AG04449 (cell line): ENCODE measurements around the gene DYNLT1.

ENCODE experiments used
- CTCF ChIA-PET: fragments of 350-600 bp; formaldehyde crosslinking; extraction: SDS; loops from one replicate; lab custom pipeline; 2021; ENCODE audit warnings: antibody characterized with exemption; lab: Yijun Ruan, JAX
- POLR2A ChIA-PET: fragments of 400-600, 350-600 bp; formaldehyde crosslinking; extraction: SDS; loops from one replicate; lab custom pipeline; 2020; ENCODE audit warnings: antibody characterized with exemption, inconsistent platforms; lab: Yijun Ruan, JAX
- DNase-seq: peaks from one replicate; pipeline ENCODE4 v3.0.0-alpha.2; 2010; ENCODE audit warnings: low read depth, low spot score
- H3K4me3 ChIP-seq: 2 replicates; pipeline ENCODE4 v1.5.1; 2011; ENCODE audit warnings: low read depth, mild to moderate bottlenecking, control low read depth, low read length
- CTCF ChIP-seq: IDR thresholded peaks from one replicate; pipeline ENCODE4 v1.5.1; 2011; ENCODE audit warnings: mild to moderate bottlenecking, moderate library complexity, low read length, control low read depth, inconsistent platforms; ENCODE audit not compliant: insufficient read depth; ENCODE audit errors: missing control alignments

Gene DYNLT1

GRCh38 chr6:158646023-158646910 lies 1.7 kb upstream of the DYNLT1 start:
- no peak for TF ChIP-seq CTCF
- H3K4me3 ChIP-seq, result no peak overlapping the region
- CTCF ChIA-PET, result interaction anchor here (1.2 to 4.8 kb wide), 8 partner anchors 13 to 432 kb away, joined by 3 to 29 read pairs (median 6); no protein-coding TSS in a partner anchor
- POLR2A ChIA-PET, result interaction anchor here (1.4 kb wide), 1 partner anchor 9 kb away, joined by 3 read pairs; no protein-coding TSS in a partner anchor
- no peak for DNase-seq

GRCh38 chr6:158645064-158646022 lies 800 bp upstream of the DYNLT1 start:
- H3K4me3 ChIP-seq, result peak overlapping the region; percentile 99
- DNase-seq, result no peak
- no peak for TF ChIP-seq CTCF
- ChIA-PET CTCF (interaction anchor here (1.0 to 4.8 kb wide), 10 partner anchors 14 to 431 kb away, joined by 3 to 29 read pairs (median 3); no protein-coding TSS in a partner anchor), POLR2A (interaction anchor here (0.6 to 1.4 kb wide), 4 partner anchors 10 to 290 kb away, joined by 3 to 6 read pairs (median 4); no protein-coding TSS in a partner anchor)

- ChIA-PET CTCF (interaction anchor here (1.1 to 4.8 kb wide), 6 partner anchors 16 to 430 kb away, joined by 3 to 29 read pairs (median 4); no protein-coding TSS in a partner anchor), POLR2A (interaction anchor here (1.3 kb wide), 1 partner anchor 11 kb away, joined by 6 read pairs; no protein-coding TSS in a partner anchor)
- no peak for TF ChIP-seq CTCF
- no peak for DNase-seq
- H3K4me3 ChIP-seq, result peak overlapping the region; percentile 99
These were observed 710 bp downstream of the DYNLT1 start for GRCh38 chr6:158643836-158644230.

- TF ChIP-seq CTCF, result no peak
- peak overlapping the region; percentile 13; the same call in 1 of the 2 replicates for H3K4me3 ChIP-seq
- DNase-seq, result no peak
- ChIA-PET POLR2A (interaction anchor here (0.6 kb wide), 1 partner anchor 49 kb away, joined by 6 read pairs; no protein-coding TSS in a partner anchor), CTCF (interaction anchor here (1.0 to 4.8 kb wide), 4 partner anchors 17 to 428 kb away, joined by 3 to 29 read pairs (median 6); no protein-coding TSS in a partner anchor)
These were observed 2.4 kb downstream of the DYNLT1 start for GRCh38 chr6:158642097-158642601.

- DNase-seq, result no peak
- POLR2A ChIA-PET, result no interaction called here
- no peak for TF ChIP-seq CTCF
- CTCF ChIA-PET, result interaction anchor here (2.8 to 3.4 kb wide), 2 partner anchors 50 to 419 kb away, joined by 9 to 16 read pairs; no protein-coding TSS in a partner anchor
- H3K4me3 ChIP-seq, result no peak overlapping the region
These were observed 4.0 kb downstream of the DYNLT1 start for GRCh38 chr6:158640519-158640918.
